A204.1 (cell line): ENCODE results near the gene SNX8.

ENCODE experiments used
- FAIRE-seq: peaks from 2 replicates; lab custom pipeline; 2012; peaks lifted over from hg19 to GRCh38; lab: Jason Lieb, UNC

The SNX8 gene

DNA sequence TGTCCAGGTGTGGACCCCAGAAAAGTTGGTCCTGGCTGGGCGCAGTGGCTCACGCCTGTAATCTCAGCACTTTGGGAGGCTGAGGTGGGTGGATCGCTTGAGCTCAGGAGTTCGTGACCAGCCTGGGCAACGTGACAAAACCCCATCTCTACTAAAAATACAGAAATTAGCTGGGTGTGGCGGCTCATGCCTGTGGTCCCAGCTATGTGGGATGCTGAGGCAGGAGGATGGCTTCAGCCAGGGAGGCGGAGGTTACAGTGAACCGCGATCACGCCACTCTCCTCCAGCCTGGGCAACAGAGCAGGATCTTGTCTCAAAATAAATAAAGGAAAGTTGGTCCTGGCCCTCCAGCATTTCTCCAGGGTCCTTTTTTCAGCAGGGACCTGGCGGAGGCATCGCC, 70.8 kb downstream of the SNX8 start:
- no peak for FAIRE-seq

GRCh38 chr7:2242541-2243429, 71.5 kb downstream of the SNX8 start:
- FAIRE-seq = no peak

- FAIRE-seq = no peak
Observed at GRCh38 chr7:2241580-2242540, 72.4 kb downstream of the SNX8 start, which contains the start of the genes MRM2 and NUDT1. MRM2 (minus strand) TSS chr7:2242205; CDS start chr7:2242169, 36 bp downstream. NUDT1 (plus strand) TSS chr7:2242226; CDS start chr7:2244575, 2,349 bp downstream.

DNA sequence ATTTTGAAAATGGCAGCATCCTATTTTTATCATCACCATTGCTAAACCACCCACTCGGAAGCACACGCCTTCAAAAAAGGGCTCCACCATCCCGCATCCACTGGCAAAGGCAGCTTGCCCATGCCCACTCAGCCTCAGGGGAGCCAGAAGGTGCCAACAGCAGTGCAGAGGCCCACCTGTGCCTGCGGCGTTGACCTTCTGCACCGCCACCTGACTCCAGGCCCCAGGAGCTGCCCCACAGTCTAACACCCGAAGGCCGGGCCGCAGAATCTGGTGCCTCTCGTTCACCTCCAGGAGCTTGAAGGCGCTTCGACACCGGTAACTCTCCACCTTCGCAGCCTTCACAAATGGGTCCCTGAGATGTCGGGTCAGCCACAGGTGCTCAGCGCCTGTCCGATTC, 75.0 kb downstream of the SNX8 start:
- FAIRE-seq = no peak

DNA sequence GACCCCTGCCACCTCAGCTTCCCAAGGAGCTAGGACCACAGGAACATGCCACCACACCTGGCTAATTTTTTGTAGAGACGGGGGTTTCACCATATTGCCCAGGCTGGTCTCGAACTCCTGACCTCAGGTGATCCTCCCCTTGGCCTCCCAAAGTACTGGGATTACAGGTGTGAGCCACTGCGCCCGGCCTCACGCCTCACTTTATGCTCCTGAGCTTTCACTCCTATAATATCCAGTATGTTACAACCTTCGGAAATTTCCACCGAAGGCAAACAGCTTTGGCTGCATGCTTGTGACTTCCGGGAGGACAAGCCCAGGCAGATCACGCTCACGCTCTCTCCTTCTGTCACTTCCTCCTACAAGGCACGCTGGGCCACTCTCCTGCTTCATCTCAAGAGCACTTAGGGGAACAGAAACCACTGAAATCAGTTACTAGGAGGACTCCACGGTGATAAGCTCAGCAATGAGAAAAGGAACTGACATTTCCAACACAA, 77.1 kb downstream of the SNX8 start:
- no peak for FAIRE-seq

- no peak for FAIRE-seq
Observed at GRCh38 chr7:2233926-2234325, 80.3 kb downstream of the SNX8 start.

- no peak for FAIRE-seq
Observed at GRCh38 chr7:2232766-2233520, 81.3 kb downstream of the SNX8 start, which contains the start of gene MAD1L1. MAD1L1 (minus strand) TSS chr7:2232945; CDS start chr7:2230133, 2,812 bp downstream.

GRCh38 chr7:2231992-2232765, 82.1 kb downstream of the SNX8 start:
- no peak for FAIRE-seq

- no peak for FAIRE-seq
Observed at GRCh38 chr7:2230882-2231281, 83.4 kb downstream of the SNX8 start.

- no peak for FAIRE-seq
Observed at GRCh38 chr7:2230226-2230625, 84.0 kb downstream of the SNX8 start.

DNA sequence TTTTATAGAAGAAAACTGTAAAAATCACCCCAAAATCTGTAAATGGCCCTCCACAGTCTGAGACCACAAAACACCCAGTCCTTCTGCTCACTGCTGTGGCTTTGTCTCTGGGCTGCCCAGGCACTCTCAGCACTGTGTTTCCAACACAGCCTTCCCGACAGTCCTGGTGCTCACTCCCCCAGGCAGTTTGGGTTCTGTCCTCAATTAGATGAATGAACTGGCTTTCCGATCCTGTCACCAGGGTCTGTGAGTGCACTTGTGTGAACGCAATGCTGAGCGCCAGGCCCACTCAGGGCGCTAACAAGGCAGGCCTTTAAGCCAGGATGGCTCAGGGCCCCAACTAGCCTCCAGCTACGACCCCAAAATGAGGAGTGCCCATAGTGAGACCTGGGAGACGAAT, 84.8 kb downstream of the SNX8 start:
- no peak for FAIRE-seq

GRCh38 chr7:2228921-2229320, 85.3 kb downstream of the SNX8 start:
- no peak for FAIRE-seq

DNA sequence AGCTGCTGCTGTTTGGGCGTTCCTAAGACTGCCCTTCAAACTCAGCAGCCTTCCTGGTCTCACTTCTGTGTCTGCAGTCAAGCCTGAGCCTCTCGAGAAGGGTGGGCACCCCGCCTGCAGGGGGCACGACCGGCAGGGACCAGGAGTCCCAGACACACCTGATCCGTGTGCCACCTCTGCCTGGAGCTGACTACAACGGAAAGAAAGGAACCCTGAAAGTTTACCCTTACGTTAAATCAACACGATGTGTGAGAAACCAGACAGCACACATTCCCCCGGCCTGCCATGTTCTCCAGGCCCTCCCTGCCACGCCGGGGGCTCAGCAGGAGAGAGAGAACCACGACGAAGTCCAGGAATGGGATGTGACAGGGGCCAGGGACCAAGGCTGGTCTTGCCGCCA, 86.5 kb downstream of the SNX8 start:
- FAIRE-seq = no peak

GRCh38 chr7:2225830-2226229, 88.4 kb downstream of the SNX8 start:
- FAIRE-seq = no peak

- no peak for FAIRE-seq
Observed at GRCh38 chr7:2225336-2225735, 88.9 kb downstream of the SNX8 start.

- FAIRE-seq = no peak
Observed at GRCh38 chr7:2224934-2225333, 89.3 kb downstream of the SNX8 start.

DNA sequence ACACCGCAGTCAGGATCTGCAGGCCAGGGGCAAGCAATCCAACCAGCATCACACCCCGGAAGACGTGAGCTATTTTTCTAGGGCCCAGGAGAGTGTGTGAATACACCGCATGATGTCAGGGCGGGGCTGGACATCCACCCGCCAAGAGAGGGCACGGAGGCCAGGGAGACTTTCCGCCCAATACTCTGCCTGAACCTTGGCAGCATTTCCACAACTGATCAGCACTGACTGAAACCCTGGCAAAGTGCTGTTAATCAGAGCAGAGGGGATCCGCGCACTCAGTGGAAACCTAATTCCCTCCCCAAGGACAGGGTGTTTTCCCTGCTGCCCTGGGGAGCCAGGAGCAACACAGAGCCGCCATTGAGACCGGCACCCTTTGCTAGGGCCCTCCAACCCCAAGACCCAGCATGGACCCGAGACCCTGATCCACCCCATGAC, 89.7 kb downstream of the SNX8 start:
- no peak for FAIRE-seq

- no peak for FAIRE-seq
Observed at GRCh38 chr7:2223321-2223720, 90.9 kb downstream of the SNX8 start.

DNA sequence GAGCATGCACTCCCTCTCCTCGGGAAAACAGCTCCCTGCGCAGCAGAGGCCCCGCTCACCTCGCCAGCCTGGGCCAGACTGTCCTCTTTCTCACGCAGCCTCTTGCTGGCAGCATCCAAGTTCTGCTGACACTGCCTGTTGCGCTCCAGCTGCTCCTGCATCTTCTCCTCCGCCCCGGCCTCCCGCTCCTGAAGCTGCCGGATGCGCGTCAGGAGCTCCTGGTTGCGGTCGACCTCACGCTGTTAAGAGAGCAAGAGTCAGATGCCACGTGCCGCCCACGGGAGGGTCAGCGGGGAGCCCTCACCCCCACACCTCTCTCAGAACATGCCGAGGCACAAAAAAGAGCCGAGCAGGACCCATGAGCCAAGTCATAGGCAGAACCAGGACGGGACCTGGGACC, 91.7 kb downstream of the SNX8 start:
- FAIRE-seq = no peak

DNA sequence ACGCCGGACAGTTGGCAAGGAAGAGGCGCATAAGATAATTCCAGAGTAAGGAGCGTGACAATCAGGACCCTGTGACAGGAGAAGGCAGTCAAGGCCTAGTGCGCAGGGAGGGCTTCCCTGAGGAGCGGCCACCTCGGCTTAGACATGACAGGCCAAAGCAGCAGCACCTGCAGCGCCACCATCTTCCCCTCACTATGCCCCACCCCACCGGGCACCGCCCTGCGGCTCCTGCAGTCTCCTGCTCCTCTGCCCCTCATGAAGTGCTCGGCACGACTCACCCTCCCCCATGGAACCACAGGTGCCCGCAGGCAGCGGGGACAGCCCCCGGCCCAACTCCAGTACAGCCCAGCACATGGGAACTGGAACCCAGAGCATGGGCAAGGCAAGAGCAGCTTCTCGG, 93.3 kb downstream of the SNX8 start:
- FAIRE-seq = no peak

GRCh38 chr7:2220506-2220905, 93.7 kb downstream of the SNX8 start:
- FAIRE-seq = no peak
